ENCODE results near the gene PPP2R2C.

GRCh38 chr4:6283282-6283681 lies 189.1 kb downstream of the PPP2R2C start:
- TF ChIP-seq MAX (IDR thresholded peaks at IDR 0.05; ENCODE audit: low read depth, low read length), result no peak
- no peak for TF ChIP-seq CTCF (IDR thresholded peaks at IDR 0.05; ENCODE audit: low read depth, low read length)
- TF ChIP-seq POLR2A (IDR thresholded peaks at IDR 0.05; ENCODE audit: extremely low read depth, insufficient read length), result no peak

Data from NB4 (cell line).